ENCODE measurements around the gene IGSF6.

The IGSF6 gene

GRCh38 chr16:21600031-21600773 is 52.2 kb downstream of the IGSF6 start:
- in situ Hi-C loops (cut with MboI; ENCODE audit: low sequenced_read_pairs, unreplicated experiment): no loop called here
- DNase-seq (ENCODE audit: low spot score): peak; percentile 22

GRCh38 chr16:21599122-21600030 is 53.0 kb downstream of the IGSF6 start, which contains the start of gene METTL9:
Gene METTL9 (plus strand): TSS chr16:21599577. CDS start chr16:21599734, 157 bp downstream.
- no peak for TF ChIP-seq CTCF (IDR thresholded peaks at IDR 0.05; ENCODE audit: borderline replicate concordance, control extremely low read depth, extremely low read depth, insufficient read depth, missing control alignments)
- peak; percentile 96 for DNase-seq (ENCODE audit: low spot score)
- in situ Hi-C loops (cut with MboI; ENCODE audit: low sequenced_read_pairs, unreplicated experiment): loop anchor here (25.0 kb wide), 1 partner anchor 113 kb away; no protein-coding TSS in a partner anchor

More at GRCh38 chr16:21600031-21600773, 52.2 kb downstream of the IGSF6 start:
- TF ChIP-seq CTCF (IDR thresholded peaks at IDR 0.05; ENCODE audit: borderline replicate concordance, control extremely low read depth, extremely low read depth, insufficient read depth, missing control alignments): no peak

GRCh38 chr16:21598701-21599121 is 53.7 kb downstream of the IGSF6 start:
- in situ Hi-C loops (cut with MboI; ENCODE audit: low sequenced_read_pairs, unreplicated experiment): loop anchor here (25.0 kb wide), 1 partner anchor 114 kb away; no protein-coding TSS in a partner anchor
- DNase-seq (ENCODE audit: low spot score): peak; percentile 23

GRCh38 chr16:21598206-21598605 is 54.2 kb downstream of the IGSF6 start:
- TF ChIP-seq CTCF (IDR thresholded peaks at IDR 0.05; ENCODE audit: borderline replicate concordance, control extremely low read depth, extremely low read depth, insufficient read depth, missing control alignments): no peak
- DNase-seq (ENCODE audit: low spot score): no peak
- in situ Hi-C loops (cut with MboI; ENCODE audit: low sequenced_read_pairs, unreplicated experiment): loop anchor here (25.0 kb wide), 1 partner anchor 114 kb away; no protein-coding TSS in a partner anchor

More at GRCh38 chr16:21598701-21599121, 53.7 kb downstream of the IGSF6 start:
- no peak for TF ChIP-seq CTCF (IDR thresholded peaks at IDR 0.05; ENCODE audit: borderline replicate concordance, control extremely low read depth, extremely low read depth, insufficient read depth, missing control alignments)

- no peak for DNase-seq (ENCODE audit: low spot score)
- in situ Hi-C loops (cut with MboI; ENCODE audit: low sequenced_read_pairs, unreplicated experiment): loop anchor here (25.0 kb wide), 1 partner anchor 115 kb away; no protein-coding TSS in a partner anchor
- TF ChIP-seq CTCF (IDR thresholded peaks at IDR 0.05; ENCODE audit: borderline replicate concordance, control extremely low read depth, extremely low read depth, insufficient read depth, missing control alignments): no peak
Measured at GRCh38 chr16:21597561-21598030, 54.8 kb downstream of the IGSF6 start.

Data from GM13976 (cell line).